ENCODE results near the gene CORO2A. TPM values are rescaled to one million over a fixed set of nuclear protein-coding genes. Genes with fewer than 3 reads are reported as not detected.

CORO2A gene
- total and polyA plus RNA-seq, 2 of the 13 experiments (the other 11 are each of a cell fraction or from before 2014, with no cell fraction given), result 14.4 to 15.3 TPM

- TF ChIP-seq MED1 (CRISPR knock-in tag; IDR thresholded peaks at IDR 0.05) (no peak), KAT7 (CRISPR knock-in tag; IDR thresholded peaks at IDR 0.05; ENCODE audit: borderline replicate concordance) (no peak), ZNF18 (CRISPR knock-in tag; IDR thresholded peaks at IDR 0.05; ENCODE audit: insufficient replicate concordance) (no peak), ZNF549 (CRISPR knock-in tag; IDR thresholded peaks at IDR 0.05) (no peak), ZNF546 (CRISPR knock-in tag; conservative IDR thresholded peaks at IDR 0.05) (no peak), THRA (CRISPR knock-in tag; IDR thresholded peaks at IDR 0.05; ENCODE audit: borderline replicate concordance) (peak; percentile 60), ZNF570 (CRISPR knock-in tag; IDR thresholded peaks at IDR 0.05; ENCODE audit: borderline replicate concordance) (no peak), SNAPC2 (CRISPR knock-in tag; IDR thresholded peaks at IDR 0.05) (no peak), MED8 (CRISPR knock-in tag; IDR thresholded peaks at IDR 0.05; ENCODE audit: insufficient replicate concordance) (no peak), KDM5B (CRISPR knock-in tag; IDR thresholded peaks at IDR 0.05; ENCODE audit: borderline replicate concordance) (no peak; the same call in 1 of the 2 replicates), ZNF577 (CRISPR knock-in tag; IDR thresholded peaks at IDR 0.05; ENCODE audit: borderline replicate concordance, low read depth) (no peak), HOXA9 (CRISPR knock-in tag; IDR thresholded peaks at IDR 0.05; ENCODE audit: borderline replicate concordance) (no peak), ZNF687 (CRISPR knock-in tag; IDR thresholded peaks at IDR 0.05) (peak; percentile 77), PREB (CRISPR knock-in tag; IDR thresholded peaks at IDR 0.05) (no peak), KMT2A (CRISPR knock-in tag; IDR thresholded peaks at IDR 0.05) (no peak), ZBTB37 (CRISPR knock-in tag; IDR thresholded peaks at IDR 0.05) (no peak), BCL6 (CRISPR knock-in tag; IDR thresholded peaks at IDR 0.05) (peak; percentile 60; the same call in 1 of the 2 replicates), NR2C2 (CRISPR knock-in tag; IDR thresholded peaks at IDR 0.05; ENCODE audit: borderline replicate concordance) (peak; percentile 51), PRMT3 (CRISPR knock-in tag; IDR thresholded peaks at IDR 0.05; ENCODE audit: borderline replicate concordance, low read depth) (no peak), RBFOX2 (IDR thresholded peaks at IDR 0.05; ENCODE audit: low read depth, low read length) (no peak), ZKSCAN8 (CRISPR knock-in tag; IDR thresholded peaks at IDR 0.05; ENCODE audit: borderline replicate concordance) (no peak)
Measured at GRCh38 chr9:98150164-98150563, 42.3 kb downstream of the CORO2A start (continued).

All from HepG2 (cell line).